ENCODE measurements around the gene GLS2.

DNA sequence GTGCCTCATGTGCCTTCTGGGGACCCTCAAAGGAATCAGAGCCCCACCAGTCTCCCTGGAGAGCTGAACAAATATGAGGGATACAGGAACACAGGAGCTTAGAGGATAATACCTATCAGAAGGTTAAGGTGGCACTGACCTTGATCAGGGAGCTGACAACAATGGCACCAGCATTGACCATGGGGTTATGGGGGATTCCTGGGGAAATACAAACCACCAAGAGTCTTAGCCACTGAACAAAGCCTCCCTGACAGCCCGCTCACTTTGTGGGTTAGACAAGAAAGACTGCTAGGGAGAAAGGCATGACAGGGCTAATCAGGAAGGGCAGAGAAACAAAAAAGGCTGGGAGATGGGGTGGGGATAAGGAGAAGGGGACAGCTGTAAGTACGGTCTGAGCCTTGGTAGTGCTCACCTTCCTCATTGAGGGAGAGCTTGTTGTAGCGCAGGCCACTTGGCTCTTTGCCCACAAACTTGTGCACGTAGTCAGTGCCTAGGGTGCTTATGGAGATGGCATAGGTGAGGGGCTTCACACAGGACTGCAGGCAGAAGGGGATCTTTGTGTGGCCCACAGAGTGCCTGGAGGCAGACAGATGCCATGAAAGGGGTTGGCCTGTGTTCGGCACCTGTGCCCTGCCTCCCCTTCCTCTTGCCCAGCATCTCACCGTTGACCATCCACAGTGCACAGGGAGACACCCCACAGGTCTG, 10.3 kb downstream of the GLS2 start:
- TF ChIP-seq POLR2A (IDR thresholded peaks at IDR 0.05) (no peak), POLR2AphosphoS5 (IDR thresholded peaks at IDR 0.05) (no peak)
